ENCODE results near the gene BECN2.

The BECN2 gene

GRCh38 chr1:241957692-241958494, at the start of gene BECN2:
BECN2 (plus strand) TSS chr1:241957767; CDS start chr1:241957767, 0 bp downstream.
- DNase-seq (ENCODE audit: low read depth), result no peak

- DNase-seq (ENCODE audit: low read depth), result no peak
These were observed 41.4 kb upstream of the BECN2 start for GRCh38 chr1:241916196-241916595.

- DNase-seq (ENCODE audit: low read depth), result no peak
These were observed 40.1 kb upstream of the BECN2 start for GRCh38 chr1:241917487-241917886.

- no peak for DNase-seq (ENCODE audit: low read depth)
These were observed 38.7 kb upstream of the BECN2 start for GRCh38 chr1:241918879-241919278.

- DNase-seq (ENCODE audit: low read depth), result no peak
These were observed 33.3 kb upstream of the BECN2 start for GRCh38 chr1:241924080-241924808.

GRCh38 chr1:241926141-241926540, 31.4 kb upstream of the BECN2 start:
- DNase-seq (ENCODE audit: low read depth), result no peak

- DNase-seq (ENCODE audit: low read depth), result no peak
These were observed 30.2 kb upstream of the BECN2 start for GRCh38 chr1:241927321-241927720.

- no peak for DNase-seq (ENCODE audit: low read depth)
These were observed 24.7 kb upstream of the BECN2 start for GRCh38 chr1:241932845-241933244.

- DNase-seq (ENCODE audit: low read depth), result no peak
These were observed 23.2 kb upstream of the BECN2 start for GRCh38 chr1:241934201-241934848.

- no peak for DNase-seq (ENCODE audit: low read depth)
These were observed 22.7 kb upstream of the BECN2 start for GRCh38 chr1:241934866-241935265.

GRCh38 chr1:241939798-241940197, 17.8 kb upstream of the BECN2 start:
- DNase-seq (ENCODE audit: low read depth), result no peak

GRCh38 chr1:241942738-241943137, 14.8 kb upstream of the BECN2 start:
- no peak for DNase-seq (ENCODE audit: low read depth)

GRCh38 chr1:241944300-241944699, 13.3 kb upstream of the BECN2 start:
- DNase-seq (ENCODE audit: low read depth), result no peak

GRCh38 chr1:241947354-241947753, 10.2 kb upstream of the BECN2 start:
- DNase-seq (ENCODE audit: low read depth), result no peak

- no peak for DNase-seq (ENCODE audit: low read depth)
These were observed 7.2 kb upstream of the BECN2 start for GRCh38 chr1:241950390-241950789.

GRCh38 chr1:241962153-241962552, 4.6 kb downstream of the BECN2 start:
- no peak for DNase-seq (ENCODE audit: low read depth)

- no peak for DNase-seq (ENCODE audit: low read depth)
These were observed 6.2 kb downstream of the BECN2 start for GRCh38 chr1:241963722-241964121.

GRCh38 chr1:241964550-241965282, 7.1 kb downstream of the BECN2 start:
- no peak for DNase-seq (ENCODE audit: low read depth)

GRCh38 chr1:241968611-241969010, 11.0 kb downstream of the BECN2 start:
- no peak for DNase-seq (ENCODE audit: low read depth)

GRCh38 chr1:241972703-241973369, 15.3 kb downstream of the BECN2 start:
- no peak for DNase-seq (ENCODE audit: low read depth)

GRCh38 chr1:241976229-241976628, 18.7 kb downstream of the BECN2 start:
- no peak for DNase-seq (ENCODE audit: low read depth)

GRCh38 chr1:241979071-241979470, 21.5 kb downstream of the BECN2 start:
- no peak for DNase-seq (ENCODE audit: low read depth)

Measured in stimulated activated CD8-positive, alpha-beta memory T cell treated with anti-CD3 and anti-CD28 coated beads, Interleukin-12 subunit alpha, Interleukin-12 subunit beta, amount 100 ng/mL, for 1 hour (primary cell).